ENCODE data around the gene RNF26. TPM values are rescaled to one million over a fixed set of nuclear protein-coding genes. Genes with fewer than 3 reads are reported as not detected.

RNF26 gene
- total RNA-seq, result 10 to 100 TPM; 32.2 to 32.9 TPM

GRCh38 chr11:119334174-119334930 lies at the start of gene RNF26:
TSS of gene RNF26 (plus strand) at chr11:119334527. CDS start at chr11:119335123, 596 bp downstream.
- Mint-ChIP-seq H3K4me3 (peak within 1 kb of the TSS; percentile 98), H3K4me1 (peaks cover 26% of the 10 kb centered on the region), H3K36me3 (peaks cover 9% of the 10 kb centered on the region), H3K27ac (peak within 1 kb of the TSS; percentile 99), H3K9me3 (no peaks in the 10 kb centered on the region), H3K27me3 (peaks cover 24% of the 10 kb centered on the region)
- ATAC-seq (ENCODE audit: low read depth), result peak; percentile 93
- DNase-seq, result peak; percentile 91
- POLR2A ChIA-PET, result interaction anchor here (0.7 to 2.0 kb wide), 11 partner anchors 9 to 316 kb away, joined by 3 to 13 read pairs (median 3); partner anchors contain the start of genes CBL, DPAGT1, TRAPPC4 and VPS11

DNA sequence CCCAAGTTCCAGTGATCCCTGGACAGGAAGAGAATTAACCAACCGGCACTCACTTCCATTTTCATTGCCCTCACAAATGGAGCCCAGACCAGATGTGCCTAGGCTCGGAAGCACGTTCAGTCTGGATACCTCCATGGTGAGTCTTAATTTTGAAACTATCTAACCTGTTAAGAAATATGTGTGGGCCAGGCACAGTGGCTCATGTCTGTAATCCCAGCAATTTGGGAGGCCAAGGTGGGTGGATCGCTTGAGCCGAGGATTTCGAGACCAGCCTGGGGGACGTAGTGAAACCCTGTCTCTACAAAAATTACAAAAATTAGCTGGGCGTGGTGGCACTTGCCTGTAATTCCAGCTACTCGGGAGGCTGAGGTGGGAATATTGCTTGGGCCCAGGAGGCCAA lies 48.9 kb upstream of the RNF26 start:
- no peak overlapping the region for H3K4me3 Mint-ChIP-seq
- ATAC-seq (ENCODE audit: low read depth) (no peak), DNase-seq (no peak)
- POLR2A ChIA-PET, result interaction anchor here (0.7 to 1.3 kb wide), 2 partner anchors 79 to 80 kb away, joined by 3 to 8 read pairs; partner anchors contain the start of gene CBL
- peaks cover 25% of the 10 kb centered on the region for H3K4me1 Mint-ChIP-seq
- H3K27me3 Mint-ChIP-seq, result no peaks in the 10 kb centered on the region
- peaks cover 22% of the 10 kb centered on the region for H3K36me3 Mint-ChIP-seq
- H3K9me3 Mint-ChIP-seq, result no peaks in the 10 kb centered on the region
- peak overlapping the region; percentile 15 for H3K27ac Mint-ChIP-seq

- no peaks in the 10 kb centered on the region for H3K27me3 Mint-ChIP-seq
- H3K36me3 Mint-ChIP-seq, result peaks cover 25% of the 10 kb centered on the region
- no peak overlapping the region for H3K4me3 Mint-ChIP-seq
- DNase-seq (no peak), ATAC-seq (ENCODE audit: low read depth) (no peak)
- peaks cover 10% of the 10 kb centered on the region for H3K4me1 Mint-ChIP-seq
- POLR2A ChIA-PET, result no interaction called here
- no peak overlapping the region for H3K27ac Mint-ChIP-seq
- no peaks in the 10 kb centered on the region for H3K9me3 Mint-ChIP-seq
Observed at GRCh38 chr11:119288219-119288618, 46.1 kb upstream of the RNF26 start.

DNA sequence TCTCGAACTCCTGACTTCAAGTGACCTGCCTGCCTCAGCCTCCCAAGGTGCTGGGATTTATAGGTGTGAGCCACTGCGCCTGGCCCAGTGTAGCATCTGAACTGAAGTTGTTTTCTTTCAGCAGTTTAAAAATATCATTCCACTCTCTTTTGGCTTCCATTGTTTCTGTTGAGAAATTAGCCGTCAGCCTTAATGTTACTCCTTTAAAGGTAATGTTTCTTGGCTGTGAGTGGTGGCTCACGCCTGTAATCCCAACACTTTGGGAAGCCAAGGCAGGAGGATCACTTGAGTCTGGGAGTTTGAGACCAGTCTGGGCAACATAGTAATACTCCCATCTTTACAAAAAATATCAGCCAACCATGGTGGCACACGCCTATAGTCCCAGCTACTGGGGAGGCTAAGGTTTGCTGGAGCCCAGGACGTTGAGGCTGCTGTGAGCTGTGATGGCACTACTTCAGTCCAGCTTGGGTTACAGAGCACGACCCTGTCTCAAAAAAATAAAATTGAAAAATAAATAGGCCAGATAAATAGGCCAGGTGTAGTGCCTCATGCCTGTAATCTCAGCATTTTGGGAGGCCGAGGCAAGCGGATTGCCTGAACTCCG lies 43.3 kb upstream of the RNF26 start:
- H3K9me3 Mint-ChIP-seq, result no peaks in the 10 kb centered on the region
- ATAC-seq (ENCODE audit: low read depth) (no peak), DNase-seq (no peak)
- H3K27me3 Mint-ChIP-seq, result no peaks in the 10 kb centered on the region
- POLR2A ChIA-PET, result interaction anchor here (0.5 to 1.3 kb wide), 2 partner anchors 31 to 199 kb away, joined by 3 read pairs; no protein-coding TSS in a partner anchor
- H3K4me1 Mint-ChIP-seq, result no peaks in the 10 kb centered on the region
- H3K27ac Mint-ChIP-seq, result no peak overlapping the region
- H3K4me3 Mint-ChIP-seq, result no peak overlapping the region
- peaks cover 19% of the 10 kb centered on the region for H3K36me3 Mint-ChIP-seq

GRCh38 chr11:119293461-119293860 lies 40.9 kb upstream of the RNF26 start:
- no peak for ATAC-seq (ENCODE audit: low read depth)
- Mint-ChIP-seq H3K36me3 (peaks cover 18% of the 10 kb centered on the region), H3K27me3 (no peaks in the 10 kb centered on the region), H3K4me1 (no peaks in the 10 kb centered on the region), H3K27ac (no peak overlapping the region), H3K9me3 (no peaks in the 10 kb centered on the region), H3K4me3 (no peak overlapping the region)
- POLR2A ChIA-PET, result no interaction called here
- DNase-seq, result no peak

GRCh38 chr11:119295178-119295577 lies 39.1 kb upstream of the RNF26 start:
- DNase-seq (no peak), ATAC-seq (ENCODE audit: low read depth) (no peak)
- H3K27me3 Mint-ChIP-seq, result no peaks in the 10 kb centered on the region
- H3K9me3 Mint-ChIP-seq, result no peaks in the 10 kb centered on the region
- peaks cover 23% of the 10 kb centered on the region for H3K36me3 Mint-ChIP-seq
- no peaks in the 10 kb centered on the region for H3K4me1 Mint-ChIP-seq
- no peak overlapping the region for H3K4me3 Mint-ChIP-seq
- POLR2A ChIA-PET, result no interaction called here
- no peak overlapping the region for H3K27ac Mint-ChIP-seq

GRCh38 chr11:119297938-119298337 lies 36.4 kb upstream of the RNF26 start:
- DNase-seq, result no peak

DNA sequence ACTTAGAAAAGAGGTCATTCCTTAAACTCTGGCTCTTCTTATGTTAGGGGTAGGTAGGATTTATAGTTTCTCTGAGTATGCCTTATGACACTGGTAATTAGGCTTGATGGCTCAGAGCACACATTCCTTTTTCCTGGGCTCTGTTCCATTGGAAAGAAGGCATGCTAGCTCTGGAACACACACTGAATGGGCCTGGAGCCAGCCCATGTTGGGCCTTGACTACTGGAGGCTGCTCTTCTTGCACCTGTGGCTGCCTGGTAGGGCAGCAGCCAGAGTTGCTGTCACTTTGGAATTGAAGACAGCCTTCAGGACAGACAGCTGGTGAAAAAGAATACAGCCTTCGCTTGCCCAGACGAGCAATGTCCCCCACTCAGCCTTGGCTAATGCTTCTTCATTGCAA lies 35.6 kb upstream of the RNF26 start:
- DNase-seq (no peak), ATAC-seq (ENCODE audit: low read depth) (no peak)
- no peaks in the 10 kb centered on the region for H3K27me3 Mint-ChIP-seq
- H3K4me3 Mint-ChIP-seq, result no peak overlapping the region
- H3K4me1 Mint-ChIP-seq, result peaks cover 4% of the 10 kb centered on the region
- no peaks in the 10 kb centered on the region for H3K9me3 Mint-ChIP-seq
- POLR2A ChIA-PET, result interaction anchor here (0.5 kb wide), 1 partner anchor 107 kb away, joined by 4 read pairs; no protein-coding TSS in a partner anchor
- H3K36me3 Mint-ChIP-seq, result peaks cover 40% of the 10 kb centered on the region
- no peak overlapping the region for H3K27ac Mint-ChIP-seq

More at GRCh38 chr11:119297938-119298337, 36.4 kb upstream of the RNF26 start:
- Mint-ChIP-seq H3K9me3 (no peaks in the 10 kb centered on the region), H3K27me3 (no peaks in the 10 kb centered on the region), H3K36me3 (peaks cover 34% of the 10 kb centered on the region), H3K4me3 (no peak overlapping the region), H3K4me1 (peaks cover 4% of the 10 kb centered on the region), H3K27ac (no peak overlapping the region)
- ATAC-seq (ENCODE audit: low read depth), result no peak
- POLR2A ChIA-PET, result interaction anchor here (0.6 kb wide), 1 partner anchor 59 kb away, joined by 6 read pairs; no protein-coding TSS in a partner anchor

- Mint-ChIP-seq H3K27me3 (no peaks in the 10 kb centered on the region), H3K4me3 (no peak overlapping the region), H3K27ac (no peak overlapping the region), H3K36me3 (peaks cover 45% of the 10 kb centered on the region), H3K4me1 (peaks cover 4% of the 10 kb centered on the region), H3K9me3 (no peaks in the 10 kb centered on the region)
- DNase-seq, result no peak
- ATAC-seq (ENCODE audit: low read depth), result no peak
- POLR2A ChIA-PET, result interaction anchor here (1.0 kb wide), 1 partner anchor 13 kb away, joined by 3 read pairs; no protein-coding TSS in a partner anchor
Observed at GRCh38 chr11:119299416-119299815, 34.9 kb upstream of the RNF26 start.

- Mint-ChIP-seq H3K36me3 (peaks cover 49% of the 10 kb centered on the region), H3K4me3 (no peak overlapping the region), H3K27ac (no peak overlapping the region), H3K27me3 (no peaks in the 10 kb centered on the region), H3K9me3 (no peaks in the 10 kb centered on the region), H3K4me1 (peaks cover 8% of the 10 kb centered on the region)
- no peak for DNase-seq
- POLR2A ChIA-PET, result interaction anchor here (1.0 to 1.2 kb wide), 2 partner anchors 12 to 16 kb away, joined by 3 read pairs; no protein-coding TSS in a partner anchor
- ATAC-seq (ENCODE audit: low read depth), result no peak
Observed at GRCh38 chr11:119300198-119300964, 33.9 kb upstream of the RNF26 start.

GRCh38 chr11:119303227-119303718 lies 31.1 kb upstream of the RNF26 start:
- ATAC-seq (ENCODE audit: low read depth), result no peak
- POLR2A ChIA-PET, result interaction anchor here (1.1 kb wide), 1 partner anchor 31 kb away, joined by 3 read pairs; the partner anchor contains the start of gene RNF26
- H3K27me3 Mint-ChIP-seq, result no peaks in the 10 kb centered on the region

DNA sequence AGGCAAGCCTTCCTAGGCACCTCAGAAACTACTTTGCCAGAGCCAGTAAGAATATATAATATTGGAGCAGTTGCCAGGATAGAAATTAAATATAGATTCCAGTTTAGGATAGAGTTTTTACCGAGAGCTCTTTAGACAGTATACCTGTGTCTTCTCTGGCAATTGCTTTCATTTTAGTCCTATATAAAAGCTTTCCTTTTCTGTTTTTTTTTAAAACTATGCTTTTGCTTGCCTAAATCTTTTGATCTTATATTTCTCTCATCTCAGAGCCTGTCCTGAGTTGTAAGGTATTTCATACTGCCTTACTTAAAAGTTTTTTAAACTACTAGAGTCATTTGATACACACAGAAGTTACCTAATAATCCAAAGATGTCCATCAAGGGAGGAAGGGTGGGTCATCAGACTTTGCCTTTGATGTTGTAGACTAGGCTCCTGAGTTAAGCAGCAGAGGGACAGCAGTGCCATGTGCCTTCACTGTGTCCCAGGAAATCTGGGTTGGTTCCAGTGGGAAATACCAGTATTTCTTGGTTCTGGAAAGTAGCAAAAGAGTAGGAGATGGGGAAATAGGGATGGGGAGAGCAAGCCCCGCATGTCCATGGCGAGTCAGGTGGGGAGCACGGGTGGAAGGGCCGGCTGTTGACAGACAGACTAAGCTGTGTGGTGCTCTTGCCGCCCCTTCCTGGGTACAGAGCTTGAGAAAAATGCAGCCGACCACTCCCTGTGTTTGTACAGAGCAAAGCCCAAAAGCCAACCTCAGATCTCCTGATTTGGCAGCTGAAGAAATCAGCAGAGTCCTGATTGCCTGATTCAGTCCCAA lies 28.6 kb upstream of the RNF26 start:
- POLR2A ChIA-PET, result interaction anchor here (0.7 to 3.4 kb wide), 5 partner anchors 11 to 204 kb away, joined by 3 to 23 read pairs (median 4); partner anchors contain the start of genes CBL, DPAGT1 and MCAM
- no peak for DNase-seq
- Mint-ChIP-seq H3K9me3 (no peaks in the 10 kb centered on the region), H3K27me3 (no peaks in the 10 kb centered on the region), H3K4me3 (peak overlapping the region; percentile 5), H3K36me3 (peaks cover 34% of the 10 kb centered on the region), H3K4me1 (peaks cover 17% of the 10 kb centered on the region), H3K27ac (peak overlapping the region; percentile 74)
- peak; percentile 19 for ATAC-seq (ENCODE audit: low read depth)

More at GRCh38 chr11:119303227-119303718, 31.1 kb upstream of the RNF26 start:
- H3K4me1 Mint-ChIP-seq, result peaks cover 18% of the 10 kb centered on the region
- DNase-seq, result no peak
- H3K4me3 Mint-ChIP-seq, result no peak overlapping the region
- H3K36me3 Mint-ChIP-seq, result peaks cover 46% of the 10 kb centered on the region
- H3K9me3 Mint-ChIP-seq, result no peaks in the 10 kb centered on the region
- no peak overlapping the region for H3K27ac Mint-ChIP-seq
